BE2C (cell line): Measurements from ENCODE around the gene ISL2.

ENCODE experiments used
- DNase-seq: peaks from one replicate; pipeline ENCODE4 v3.0.0-alpha.2; 2020
- H3K27me3 ChIP-seq: fragments of 250-450 bp; sonication (Bioruptor Pico); 2 replicates; pipeline ENCODE4 v1.5.1; 2020; ENCODE audit warnings: mild to moderate bottlenecking
- H3K36me3 ChIP-seq: fragments of 250-450 bp; sonication (Bioruptor Pico); 2 replicates; pipeline ENCODE4 v1.5.1; 2020; ENCODE audit warnings: mild to moderate bottlenecking
- H3K4me1 ChIP-seq: fragments of 250-450 bp; sonication (Bioruptor Pico); 2 replicates; pipeline ENCODE4 v1.5.1; 2020
- H3K4me3 ChIP-seq: 2 replicates; pipeline ENCODE4 v1.5.1; 2011; ENCODE audit warnings: low read depth, low read length
- H3K9me3 ChIP-seq: fragments of 250-450 bp; sonication (Bioruptor Pico); 2 replicates; pipeline ENCODE4 v1.5.1; 2020
- CTCF ChIP-seq: IDR thresholded peaks from 2 replicates; pipeline ENCODE4 v1.5.1; 2012; ENCODE audit warnings: mild to moderate bottlenecking, low read depth, low read length

Gene ISL2

GRCh38 chr15:76377217-76377616 lies 40.6 kb downstream of the ISL2 start:
- H3K4me1 ChIP-seq: no peaks in the 10 kb centered on the region
- no peak for TF ChIP-seq CTCF
- H3K4me3 ChIP-seq: no peak overlapping the region
- no peaks in the 10 kb centered on the region for H3K27me3 ChIP-seq
- H3K36me3 ChIP-seq: no peaks in the 10 kb centered on the region
- no peaks in the 10 kb centered on the region for H3K9me3 ChIP-seq
- DNase-seq: no peak

GRCh38 chr15:76377751-76378150 lies 41.2 kb downstream of the ISL2 start:
- no peak for DNase-seq
- H3K27me3 ChIP-seq: no peaks in the 10 kb centered on the region
- no peaks in the 10 kb centered on the region for H3K36me3 ChIP-seq
- no peaks in the 10 kb centered on the region for H3K9me3 ChIP-seq
- no peak overlapping the region for H3K4me3 ChIP-seq
- no peak for TF ChIP-seq CTCF
- no peaks in the 10 kb centered on the region for H3K4me1 ChIP-seq

- no peak for DNase-seq
- no peaks in the 10 kb centered on the region for H3K27me3 ChIP-seq
- no peak overlapping the region for H3K4me3 ChIP-seq
- no peaks in the 10 kb centered on the region for H3K9me3 ChIP-seq
- H3K4me1 ChIP-seq: no peaks in the 10 kb centered on the region
- no peaks in the 10 kb centered on the region for H3K36me3 ChIP-seq
- TF ChIP-seq CTCF: no peak
Observed at GRCh38 chr15:76378691-76379090, 42.1 kb downstream of the ISL2 start.

GRCh38 chr15:76380249-76380648 lies 43.7 kb downstream of the ISL2 start:
- H3K9me3 ChIP-seq: no peaks in the 10 kb centered on the region
- no peak for TF ChIP-seq CTCF

GRCh38 chr15:76381366-76381765 lies 44.8 kb downstream of the ISL2 start:
- H3K36me3 ChIP-seq: no peaks in the 10 kb centered on the region
- no peak overlapping the region for H3K4me3 ChIP-seq
- TF ChIP-seq CTCF: no peak
- 0 out of 2 replicates have a peak, but pooled peaks cover 3% of the 10 kb centered on the region for H3K9me3 ChIP-seq
- H3K27me3 ChIP-seq: no peaks in the 10 kb centered on the region
- no peak for DNase-seq
- H3K4me1 ChIP-seq: no peaks in the 10 kb centered on the region

More at GRCh38 chr15:76380249-76380648, 43.7 kb downstream of the ISL2 start:
- Histone ChIP-seq H3K27me3 (no peaks in the 10 kb centered on the region), H3K36me3 (no peaks in the 10 kb centered on the region), H3K4me1 (no peaks in the 10 kb centered on the region), H3K4me3 (no peak overlapping the region)
- DNase-seq: no peak

GRCh38 chr15:76382987-76383728 lies 46.6 kb downstream of the ISL2 start:
- Histone ChIP-seq H3K27me3 (no peaks in the 10 kb centered on the region), H3K4me3 (no peak overlapping the region)
- no peak for TF ChIP-seq CTCF

More at GRCh38 chr15:76382987-76383728, 46.6 kb downstream of the ISL2 start:
- 0 out of 2 replicates have a peak, but pooled peaks cover 3% of the 10 kb centered on the region for H3K9me3 ChIP-seq
- no peaks in the 10 kb centered on the region for H3K4me1 ChIP-seq
- no peaks in the 10 kb centered on the region for H3K36me3 ChIP-seq
- DNase-seq: no peak
